Lower leg skin (tissue), 3 donors: ENCODE results near the gene MARVELD3.

Experiments
- POLR2A ChIP-seq, 2 donors: fragments of 450-650 bp; IDR thresholded peaks; one replicate each; pipeline ENCODE4 v1.6.1; 2016 to 2017; ENCODE audit warnings: antibody characterized with exemption in 2 of 2, mild to moderate bottlenecking in 1 of 2, moderate library complexity in 1 of 2
- TF ChIP-seq, protein P1 (sequence below), 3 donors: fragments of 450-650 bp; IDR thresholded peaks; one replicate each; pipeline ENCODE4 v1.5.1; 2016; ENCODE audit warnings: antibody characterized with exemption in 3 of 3, mild to moderate bottlenecking in 3 of 3, moderate library complexity in 2 of 3

DNA sequence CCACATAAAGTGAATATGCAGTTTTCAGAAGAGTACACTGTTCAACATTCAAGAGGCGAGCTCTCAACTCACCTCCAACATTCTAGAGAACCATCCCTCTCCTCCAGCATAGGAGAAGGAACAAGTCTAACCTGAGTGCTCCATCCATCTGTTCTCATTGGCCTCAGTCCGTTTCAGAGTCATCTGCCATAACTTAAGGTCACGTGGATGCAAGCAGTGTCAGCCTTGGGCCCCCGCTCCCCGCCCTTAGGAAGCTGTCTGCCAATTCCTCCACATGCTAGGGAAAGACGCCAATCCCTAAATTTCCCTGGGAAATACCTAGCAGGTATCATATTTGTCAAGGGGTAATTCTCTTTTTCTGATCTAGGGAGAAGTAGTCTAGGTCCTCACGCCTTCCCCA lies 21.4 kb downstream of the MARVELD3 start:
- TF ChIP-seq, protein P1, sequence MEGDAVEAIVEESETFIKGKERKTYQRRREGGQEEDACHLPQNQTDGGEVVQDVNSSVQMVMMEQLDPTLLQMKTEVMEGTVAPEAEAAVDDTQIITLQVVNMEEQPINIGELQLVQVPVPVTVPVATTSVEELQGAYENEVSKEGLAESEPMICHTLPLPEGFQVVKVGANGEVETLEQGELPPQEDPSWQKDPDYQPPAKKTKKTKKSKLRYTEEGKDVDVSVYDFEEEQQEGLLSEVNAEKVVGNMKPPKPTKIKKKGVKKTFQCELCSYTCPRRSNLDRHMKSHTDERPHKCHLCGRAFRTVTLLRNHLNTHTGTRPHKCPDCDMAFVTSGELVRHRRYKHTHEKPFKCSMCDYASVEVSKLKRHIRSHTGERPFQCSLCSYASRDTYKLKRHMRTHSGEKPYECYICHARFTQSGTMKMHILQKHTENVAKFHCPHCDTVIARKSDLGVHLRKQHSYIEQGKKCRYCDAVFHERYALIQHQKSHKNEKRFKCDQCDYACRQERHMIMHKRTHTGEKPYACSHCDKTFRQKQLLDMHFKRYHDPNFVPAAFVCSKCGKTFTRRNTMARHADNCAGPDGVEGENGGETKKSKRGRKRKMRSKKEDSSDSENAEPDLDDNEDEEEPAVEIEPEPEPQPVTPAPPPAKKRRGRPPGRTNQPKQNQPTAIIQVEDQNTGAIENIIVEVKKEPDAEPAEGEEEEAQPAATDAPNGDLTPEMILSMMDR (IDR thresholded peaks at IDR 0.05), result no peak
- TF ChIP-seq POLR2A (IDR thresholded peaks at IDR 0.05), result no peak
